Measurements from ENCODE around the gene CRYBG3.

CRYBG3 gene

GRCh38 chr3:97952872-97953271 lies 131.1 kb downstream of the CRYBG3 start:
- Histone ChIP-seq H3K36me3 (ENCODE audit: insufficient read depth, insufficient read length, low read length) (peaks cover 84% of the 10 kb centered on the region), H3K27me3 (ENCODE audit: insufficient read depth, insufficient read length) (no peaks in the 10 kb centered on the region)

GRCh38 chr3:97954228-97954827 lies 132.5 kb downstream of the CRYBG3 start:
- Histone ChIP-seq H3K9ac (ENCODE audit: insufficient read length, low read depth) (no peak overlapping the region), H3K36me3 (ENCODE audit: insufficient read depth, insufficient read length, low read length) (peaks cover 81% of the 10 kb centered on the region), H3K9me3 (ENCODE audit: insufficient read depth, low read length) (no peaks in the 10 kb centered on the region), H3K27me3 (ENCODE audit: insufficient read depth, insufficient read length) (no peaks in the 10 kb centered on the region), H3K4me1 (ENCODE audit: insufficient read depth, insufficient read length) (no peaks in the 10 kb centered on the region), H3K4me3 (ENCODE audit: insufficient read length, low read depth) (no peak overlapping the region)
- TF ChIP-seq YY1 (IDR thresholded peaks at IDR 0.05; ENCODE audit: insufficient read depth, insufficient read length) = no peak
- TF ChIP-seq ZNF274 (IDR thresholded peaks at IDR 0.05; ENCODE audit: low read depth, low read length) = no peak
- no peak for TF ChIP-seq SUZ12 (IDR thresholded peaks at IDR 0.05; ENCODE audit: extremely low read depth, insufficient read depth, insufficient read length)
- DNase-seq (ENCODE audit: low read depth, low spot score) = no peak

More at GRCh38 chr3:97952872-97953271, 131.1 kb downstream of the CRYBG3 start:
- Histone ChIP-seq H3K9me3 (ENCODE audit: insufficient read depth, low read length) (no peaks in the 10 kb centered on the region), H3K9ac (ENCODE audit: insufficient read length, low read depth) (no peak overlapping the region), H3K4me3 (ENCODE audit: insufficient read length, low read depth) (no peak overlapping the region), H3K4me1 (ENCODE audit: insufficient read depth, insufficient read length) (no peaks in the 10 kb centered on the region)
- TF ChIP-seq SUZ12 (IDR thresholded peaks at IDR 0.05; ENCODE audit: extremely low read depth, insufficient read depth, insufficient read length) (no peak), YY1 (IDR thresholded peaks at IDR 0.05; ENCODE audit: insufficient read depth, insufficient read length) (no peak), ZNF274 (IDR thresholded peaks at IDR 0.05; ENCODE audit: low read depth, low read length) (no peak)
- no peak for DNase-seq (ENCODE audit: low read depth, low spot score)

DNA sequence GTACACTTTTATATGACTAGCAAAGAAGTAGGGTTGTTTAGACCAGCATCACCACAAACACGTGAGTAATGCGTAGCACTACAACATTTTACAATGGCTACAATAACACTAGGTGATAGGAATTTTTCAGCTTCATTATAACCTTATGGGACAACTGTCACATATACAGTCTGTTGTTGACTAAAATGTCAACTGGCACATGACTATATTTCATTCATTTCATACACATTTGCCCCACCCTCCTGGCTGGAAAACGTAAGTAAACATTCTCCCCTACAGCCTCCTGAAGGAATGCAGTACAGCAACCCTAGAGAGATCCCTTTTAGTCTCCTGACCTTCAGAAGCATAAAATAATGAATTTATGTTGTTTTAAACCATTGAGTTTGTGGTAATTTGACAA lies 134.2 kb downstream of the CRYBG3 start:
- DNase-seq (ENCODE audit: low read depth, low spot score) = no peak
- Histone ChIP-seq H3K36me3 (ENCODE audit: insufficient read depth, insufficient read length, low read length) (peaks cover 85% of the 10 kb centered on the region), H3K27me3 (ENCODE audit: insufficient read depth, insufficient read length) (no peaks in the 10 kb centered on the region), H3K9ac (ENCODE audit: insufficient read length, low read depth) (no peak overlapping the region), H3K4me1 (ENCODE audit: insufficient read depth, insufficient read length) (no peaks in the 10 kb centered on the region), H3K9me3 (ENCODE audit: insufficient read depth, low read length) (no peaks in the 10 kb centered on the region), H3K4me3 (ENCODE audit: insufficient read length, low read depth) (no peak overlapping the region)
- TF ChIP-seq ZNF274 (IDR thresholded peaks at IDR 0.05; ENCODE audit: low read depth, low read length) (no peak), SUZ12 (IDR thresholded peaks at IDR 0.05; ENCODE audit: extremely low read depth, insufficient read depth, insufficient read length) (no peak), YY1 (IDR thresholded peaks at IDR 0.05; ENCODE audit: insufficient read depth, insufficient read length) (no peak)

- Histone ChIP-seq H3K36me3 (ENCODE audit: insufficient read depth, insufficient read length, low read length) (peaks cover 84% of the 10 kb centered on the region), H3K4me1 (ENCODE audit: insufficient read depth, insufficient read length) (no peaks in the 10 kb centered on the region), H3K27me3 (ENCODE audit: insufficient read depth, insufficient read length) (no peaks in the 10 kb centered on the region), H3K9ac (ENCODE audit: insufficient read length, low read depth) (no peak overlapping the region), H3K4me3 (ENCODE audit: insufficient read length, low read depth) (no peak overlapping the region), H3K9me3 (ENCODE audit: insufficient read depth, low read length) (no peaks in the 10 kb centered on the region)
- DNase-seq (ENCODE audit: low read depth, low spot score) = no peak
- TF ChIP-seq ZNF274 (IDR thresholded peaks at IDR 0.05; ENCODE audit: low read depth, low read length) = no peak
- no peak for TF ChIP-seq YY1 (IDR thresholded peaks at IDR 0.05; ENCODE audit: insufficient read depth, insufficient read length)
- TF ChIP-seq SUZ12 (IDR thresholded peaks at IDR 0.05; ENCODE audit: extremely low read depth, insufficient read depth, insufficient read length) = no peak
Observed at GRCh38 chr3:97957617-97958311, 136.0 kb downstream of the CRYBG3 start.

DNA sequence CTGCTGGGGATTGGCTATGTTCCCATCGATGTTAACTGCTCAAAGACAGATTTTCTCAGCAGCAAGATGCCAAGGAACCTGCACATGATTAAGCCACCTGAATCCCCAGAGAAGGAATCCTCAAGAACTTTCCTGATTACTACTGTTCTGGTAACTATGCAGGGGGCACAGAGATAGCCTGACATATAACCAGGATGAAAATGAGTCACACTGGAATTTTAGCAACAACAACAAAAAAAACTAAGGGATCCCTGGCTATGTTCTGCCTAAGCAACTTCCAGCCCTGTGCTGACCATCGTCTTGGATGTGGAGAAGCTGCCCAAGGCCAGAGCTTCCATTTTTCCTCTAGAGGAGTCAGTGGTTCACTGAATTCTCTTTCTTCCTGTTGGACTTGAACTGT lies 136.6 kb downstream of the CRYBG3 start:
- Histone ChIP-seq H3K4me3 (ENCODE audit: insufficient read length, low read depth) (no peak overlapping the region), H3K4me1 (ENCODE audit: insufficient read depth, insufficient read length) (no peaks in the 10 kb centered on the region), H3K9ac (ENCODE audit: insufficient read length, low read depth) (no peak overlapping the region), H3K9me3 (ENCODE audit: insufficient read depth, low read length) (no peaks in the 10 kb centered on the region), H3K27me3 (ENCODE audit: insufficient read depth, insufficient read length) (no peaks in the 10 kb centered on the region), H3K36me3 (ENCODE audit: insufficient read depth, insufficient read length, low read length) (peaks cover 85% of the 10 kb centered on the region)
- DNase-seq (ENCODE audit: low read depth, low spot score) = no peak
- no peak for TF ChIP-seq SUZ12 (IDR thresholded peaks at IDR 0.05; ENCODE audit: extremely low read depth, insufficient read depth, insufficient read length)
- TF ChIP-seq ZNF274 (IDR thresholded peaks at IDR 0.05; ENCODE audit: low read depth, low read length) = no peak
- TF ChIP-seq YY1 (IDR thresholded peaks at IDR 0.05; ENCODE audit: insufficient read depth, insufficient read length) = no peak

- Histone ChIP-seq H3K9me3 (ENCODE audit: insufficient read depth, low read length) (no peaks in the 10 kb centered on the region), H3K4me1 (ENCODE audit: insufficient read depth, insufficient read length) (no peaks in the 10 kb centered on the region), H3K27me3 (ENCODE audit: insufficient read depth, insufficient read length) (no peaks in the 10 kb centered on the region), H3K9ac (ENCODE audit: insufficient read length, low read depth) (no peak overlapping the region), H3K36me3 (ENCODE audit: insufficient read depth, insufficient read length, low read length) (peaks cover 86% of the 10 kb centered on the region), H3K4me3 (ENCODE audit: insufficient read length, low read depth) (no peak overlapping the region)
- TF ChIP-seq SUZ12 (IDR thresholded peaks at IDR 0.05; ENCODE audit: extremely low read depth, insufficient read depth, insufficient read length) = no peak
- TF ChIP-seq YY1 (IDR thresholded peaks at IDR 0.05; ENCODE audit: insufficient read depth, insufficient read length) = no peak
- no peak for TF ChIP-seq ZNF274 (IDR thresholded peaks at IDR 0.05; ENCODE audit: low read depth, low read length)
- no peak for DNase-seq (ENCODE audit: low read depth, low spot score)
Observed at GRCh38 chr3:97958796-97959195, 137.0 kb downstream of the CRYBG3 start.

DNA sequence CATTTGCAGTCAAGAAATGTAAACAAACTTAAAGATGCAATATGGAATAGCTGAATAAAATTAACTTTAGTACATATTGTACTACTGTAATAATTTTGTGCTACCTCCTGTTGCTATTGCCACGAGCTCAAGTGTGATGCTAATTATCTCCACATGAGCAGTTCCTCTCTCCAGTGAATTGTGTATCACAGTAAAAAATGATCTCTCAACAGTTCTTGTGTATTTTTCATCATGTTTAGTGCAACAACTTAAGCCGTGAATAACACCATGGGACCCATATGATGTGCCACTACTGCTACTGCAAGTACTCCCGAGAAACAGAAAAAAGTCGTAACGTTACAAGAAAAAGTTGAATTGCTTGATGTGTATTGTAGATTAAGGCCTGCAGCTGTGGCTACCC lies 138.1 kb downstream of the CRYBG3 start:
- Histone ChIP-seq H3K27me3 (ENCODE audit: insufficient read depth, insufficient read length) (no peaks in the 10 kb centered on the region), H3K36me3 (ENCODE audit: insufficient read depth, insufficient read length, low read length) (peaks cover 82% of the 10 kb centered on the region), H3K9me3 (ENCODE audit: insufficient read depth, low read length) (no peaks in the 10 kb centered on the region), H3K9ac (ENCODE audit: insufficient read length, low read depth) (no peak overlapping the region), H3K4me3 (ENCODE audit: insufficient read length, low read depth) (no peak overlapping the region), H3K4me1 (ENCODE audit: insufficient read depth, insufficient read length) (no peaks in the 10 kb centered on the region)
- no peak for TF ChIP-seq ZNF274 (IDR thresholded peaks at IDR 0.05; ENCODE audit: low read depth, low read length)
- no peak for TF ChIP-seq SUZ12 (IDR thresholded peaks at IDR 0.05; ENCODE audit: extremely low read depth, insufficient read depth, insufficient read length)
- TF ChIP-seq YY1 (IDR thresholded peaks at IDR 0.05; ENCODE audit: insufficient read depth, insufficient read length) = no peak
- DNase-seq (ENCODE audit: low read depth, low spot score) = no peak

Measured in NT2/D1 (cell line).